ENCODE data around the gene WNT9B.

Gene WNT9B

GRCh38 chr17:46851029-46851741 lies at the start of gene WNT9B:
Gene WNT9B (plus strand): TSS chr17:46851583. CDS start chr17:46851639, 56 bp downstream.
- no peak for DNase-seq (ENCODE audit: low spot score)
- TF ChIP-seq CTCF (IDR thresholded peaks at IDR 0.05; ENCODE audit: extremely low read depth, missing control alignments) = no peak

GRCh38 chr17:46802800-46803199 lies 48.6 kb upstream of the WNT9B start:
- no peak for DNase-seq (ENCODE audit: low spot score)
- TF ChIP-seq CTCF (IDR thresholded peaks at IDR 0.05; ENCODE audit: extremely low read depth, missing control alignments) = no peak

GRCh38 chr17:46803544-46803943 lies 47.8 kb upstream of the WNT9B start:
- no peak for TF ChIP-seq CTCF (IDR thresholded peaks at IDR 0.05; ENCODE audit: extremely low read depth, missing control alignments)
- no peak for DNase-seq (ENCODE audit: low spot score)

- TF ChIP-seq CTCF (IDR thresholded peaks at IDR 0.05; ENCODE audit: extremely low read depth, missing control alignments) = no peak
- no peak for DNase-seq (ENCODE audit: low spot score)
Measured at GRCh38 chr17:46805771-46806170, 45.6 kb upstream of the WNT9B start.

GRCh38 chr17:46809110-46809571 lies 42.2 kb upstream of the WNT9B start:
- TF ChIP-seq CTCF (IDR thresholded peaks at IDR 0.05; ENCODE audit: extremely low read depth, missing control alignments) = no peak
- DNase-seq (ENCODE audit: low spot score) = no peak

GRCh38 chr17:46810837-46811236 lies 40.5 kb upstream of the WNT9B start:
- no peak for DNase-seq (ENCODE audit: low spot score)
- TF ChIP-seq CTCF (IDR thresholded peaks at IDR 0.05; ENCODE audit: extremely low read depth, missing control alignments) = no peak

- DNase-seq (ENCODE audit: low spot score) = no peak
- no peak for TF ChIP-seq CTCF (IDR thresholded peaks at IDR 0.05; ENCODE audit: extremely low read depth, missing control alignments)
Measured at GRCh38 chr17:46811978-46812583, 39.3 kb upstream of the WNT9B start.
